Tracheal epithelial cell (primary cell): ENCODE results near the gene GAGE12C. TPM values are rescaled to one million over a fixed set of nuclear protein-coding genes. Genes with fewer than 3 reads are reported as not detected.

Source experiments
- total RNA-seq: library from RNA; depleted of rRNA; stranded (reverse); fragments of >200 nt; gene quantifications from 2 replicates; pipeline ENCODE4 v1.2.1, GENCODE V29; 2014

GAGE12C gene, protein sequence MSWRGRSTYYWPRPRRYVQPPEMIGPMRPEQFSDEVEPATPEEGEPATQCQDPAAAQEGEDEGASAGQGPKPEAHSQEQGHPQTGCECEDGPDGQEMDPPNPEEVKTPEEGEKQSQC
- total RNA-seq = not detected in 2 replicates

DNA sequence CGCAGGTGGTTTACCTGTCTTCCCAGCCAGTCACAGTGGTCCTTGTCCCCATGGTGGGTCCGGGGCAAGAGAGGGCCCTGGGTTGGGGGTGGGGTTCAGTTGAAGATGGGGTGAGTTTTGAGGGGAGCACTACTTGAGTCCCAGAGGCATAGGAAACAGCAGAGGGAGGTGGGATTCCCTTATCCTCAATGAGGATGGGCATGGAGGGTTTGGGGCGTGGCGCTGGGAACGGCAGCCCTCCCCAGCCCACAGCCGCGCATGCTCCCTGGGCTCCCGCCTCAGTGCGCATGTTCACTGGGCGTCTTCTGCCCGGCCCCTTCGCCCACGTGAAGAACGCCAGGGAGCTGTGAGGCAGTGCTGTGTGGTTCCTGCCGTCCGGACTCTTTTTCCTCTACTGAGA, at the start of gene GAGE12C:
Gene GAGE12C, plus strand, starts transcription at position 301 of the 400 bp plus-strand sequence. CDS start 1,155 bp downstream, outside the sequence.

DNA sequence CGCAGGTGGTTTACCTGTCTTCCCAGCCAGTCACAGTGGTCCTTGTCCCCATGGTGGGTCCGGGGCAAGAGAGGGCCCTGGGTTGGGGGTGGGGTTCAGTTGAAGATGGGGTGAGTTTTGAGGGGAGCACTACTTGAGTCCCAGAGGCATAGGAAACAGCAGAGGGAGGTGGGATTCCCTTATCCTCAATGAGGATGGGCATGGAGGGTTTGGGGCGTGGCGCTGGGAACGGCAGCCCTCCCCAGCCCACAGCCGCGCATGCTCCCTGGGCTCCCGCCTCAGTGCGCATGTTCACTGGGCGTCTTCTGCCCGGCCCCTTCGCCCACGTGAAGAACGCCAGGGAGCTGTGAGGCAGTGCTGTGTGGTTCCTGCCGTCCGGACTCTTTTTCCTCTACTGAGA, 9.5 kb downstream of the GAGE12C start, which contains the start of gene GAGE12D:
Gene GAGE12D, plus strand, starts transcription at position 301 of the 400 bp plus-strand sequence. CDS start 1,155 bp downstream, outside the sequence.

DNA sequence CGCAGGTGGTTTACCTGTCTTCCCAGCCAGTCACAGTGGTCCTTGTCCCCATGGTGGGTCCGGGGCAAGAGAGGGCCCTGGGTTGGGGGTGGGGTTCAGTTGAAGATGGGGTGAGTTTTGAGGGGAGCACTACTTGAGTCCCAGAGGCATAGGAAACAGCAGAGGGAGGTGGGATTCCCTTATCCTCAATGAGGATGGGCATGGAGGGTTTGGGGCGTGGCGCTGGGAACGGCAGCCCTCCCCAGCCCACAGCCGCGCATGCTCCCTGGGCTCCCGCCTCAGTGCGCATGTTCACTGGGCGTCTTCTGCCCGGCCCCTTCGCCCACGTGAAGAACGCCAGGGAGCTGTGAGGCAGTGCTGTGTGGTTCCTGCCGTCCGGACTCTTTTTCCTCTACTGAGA, 19.0 kb downstream of the GAGE12C start, which contains the start of gene GAGE12E:
Gene GAGE12E, plus strand, starts transcription at position 301 of the 400 bp plus-strand sequence. CDS start 1,155 bp downstream, outside the sequence.

DNA sequence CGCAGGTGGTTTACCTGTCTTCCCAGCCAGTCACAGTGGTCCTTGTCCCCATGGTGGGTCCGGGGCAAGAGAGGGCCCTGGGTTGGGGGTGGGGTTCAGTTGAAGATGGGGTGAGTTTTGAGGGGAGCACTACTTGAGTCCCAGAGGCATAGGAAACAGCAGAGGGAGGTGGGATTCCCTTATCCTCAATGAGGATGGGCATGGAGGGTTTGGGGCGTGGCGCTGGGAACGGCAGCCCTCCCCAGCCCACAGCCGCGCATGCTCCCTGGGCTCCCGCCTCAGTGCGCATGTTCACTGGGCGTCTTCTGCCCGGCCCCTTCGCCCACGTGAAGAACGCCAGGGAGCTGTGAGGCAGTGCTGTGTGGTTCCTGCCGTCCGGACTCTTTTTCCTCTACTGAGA, 28.6 kb downstream of the GAGE12C start, which contains the start of gene GAGE12F:
Gene GAGE12F, plus strand, starts transcription at position 301 of the 400 bp plus-strand sequence. CDS start 1,155 bp downstream, outside the sequence.

DNA sequence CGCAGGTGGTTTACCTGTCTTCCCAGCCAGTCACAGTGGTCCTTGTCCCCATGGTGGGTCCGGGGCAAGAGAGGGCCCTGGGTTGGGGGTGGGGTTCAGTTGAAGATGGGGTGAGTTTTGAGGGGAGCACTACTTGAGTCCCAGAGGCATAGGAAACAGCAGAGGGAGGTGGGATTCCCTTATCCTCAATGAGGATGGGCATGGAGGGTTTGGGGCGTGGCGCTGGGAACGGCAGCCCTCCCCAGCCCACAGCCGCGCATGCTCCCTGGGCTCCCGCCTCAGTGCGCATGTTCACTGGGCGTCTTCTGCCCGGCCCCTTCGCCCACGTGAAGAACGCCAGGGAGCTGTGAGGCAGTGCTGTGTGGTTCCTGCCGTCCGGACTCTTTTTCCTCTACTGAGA, 38.1 kb downstream of the GAGE12C start, which contains the start of gene GAGE12G:
Gene GAGE12G, plus strand, starts transcription at position 301 of the 400 bp plus-strand sequence. CDS start 1,155 bp downstream, outside the sequence.

DNA sequence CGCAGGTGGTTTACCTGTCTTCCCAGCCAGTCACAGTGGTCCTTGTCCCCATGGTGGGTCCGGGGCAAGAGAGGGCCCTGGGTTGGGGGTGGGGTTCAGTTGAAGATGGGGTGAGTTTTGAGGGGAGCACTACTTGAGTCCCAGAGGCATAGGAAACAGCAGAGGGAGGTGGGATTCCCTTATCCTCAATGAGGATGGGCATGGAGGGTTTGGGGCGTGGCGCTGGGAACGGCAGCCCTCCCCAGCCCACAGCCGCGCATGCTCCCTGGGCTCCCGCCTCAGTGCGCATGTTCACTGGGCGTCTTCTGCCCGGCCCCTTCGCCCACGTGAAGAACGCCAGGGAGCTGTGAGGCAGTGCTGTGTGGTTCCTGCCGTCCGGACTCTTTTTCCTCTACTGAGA, 47.7 kb downstream of the GAGE12C start, which contains the start of gene GAGE12H:
Gene GAGE12H, plus strand, starts transcription at position 301 of the 400 bp plus-strand sequence. CDS start 1,155 bp downstream, outside the sequence.

Other genes with a start within 250 kb of the GAGE12C start
- gene GAGE10, start 228.5 kb upstream of the GAGE12C start, total RNA-seq = not detected in 2 replicates
- gene GAGE12J, start 210.1 kb upstream of the GAGE12C start, total RNA-seq = not detected in 2 replicates
- gene GAGE13, start 200.6 kb upstream of the GAGE12C start, total RNA-seq = not detected in 2 replicates
- not detected in 2 replicates for gene GAGE12D, start 9.6 kb downstream of the GAGE12C start, total RNA-seq
- not detected in 2 replicates for gene GAGE12E, start 19.1 kb downstream of the GAGE12C start, total RNA-seq
- not detected in 2 replicates for gene GAGE12F, start 28.7 kb downstream of the GAGE12C start, total RNA-seq
- gene GAGE12G, start 38.2 kb downstream of the GAGE12C start, total RNA-seq = not detected in 2 replicates
- gene GAGE12H, start 47.8 kb downstream of the GAGE12C start, total RNA-seq = not detected in 2 replicates
- gene GAGE2A, start 57.3 kb downstream of the GAGE12C start, total RNA-seq = not detected in 2 replicates
- not detected in 2 replicates for gene GAGE1, start 66.8 kb downstream of the GAGE12C start, total RNA-seq
- not detected in 2 replicates for gene PAGE1, start 163.8 kb downstream of the GAGE12C start, total RNA-seq